H1 (cell line): ENCODE data around the gene PALD1. TPM values are rescaled to one million over a fixed set of nuclear protein-coding genes. Genes with fewer than 3 reads are reported as not detected.

ENCODE experiments used
- CTCF ChIA-PET: fragments of 300-600 bp; sonication (Branson Sonifier 250); formaldehyde crosslinking; loops from one replicate; lab custom pipeline; 2021; ENCODE audit not compliant: partially characterized antibody; lab: Charles Lee
- POLR2A ChIA-PET: fragments of 300-600 bp; sonication (Branson Sonifier 250); formaldehyde crosslinking; loops from one replicate; lab custom pipeline; 2021; ENCODE audit warnings: inconsistent platforms; ENCODE audit not compliant: partially characterized antibody; lab: Charles Lee
- DNase-seq, 2 experiments: peaks; one replicate each; pipeline versions ENCODE4 v3.0.0 to v3.0.0-alpha.2; 2010 to 2022; ENCODE audit warnings: low spot score in 2 of 2, low read depth in 1 of 2, mixed read lengths in 1 of 2
- FAIRE-seq: peaks from 2 replicates; lab custom pipeline; 2011; peaks lifted over from hg19 to GRCh38; lab: Jason Lieb, UNC
- H2AFZ ChIP-seq: 2 replicates; pipeline ENCODE4 v1.8.1; 2012; ENCODE audit warnings: low read length, inconsistent platforms
- H2AK5ac ChIP-seq: 2 replicates; pipeline ENCODE4 v1.6.1; 2013; ENCODE audit warnings: low read depth, low read length
- H2BK120ac ChIP-seq: replicated peaks from 2 replicates; pipeline ENCODE3; 2013; ENCODE audit warnings: low read depth, low read length, inconsistent platforms
- H2BK12ac ChIP-seq: 2 replicates; pipeline ENCODE4 v1.6.1; 2013; ENCODE audit warnings: low read depth, low read length
- H2BK15ac ChIP-seq: 2 replicates; pipeline ENCODE4 v1.6.1; 2013; ENCODE audit warnings: low read length
- H2BK20ac ChIP-seq: 2 replicates; pipeline ENCODE4 v1.6.1; 2013; ENCODE audit warnings: low read length
- H2BK5ac ChIP-seq: 2 replicates; pipeline ENCODE4 v1.6.1; 2013; ENCODE audit warnings: low read depth, low read length
- H3K14ac ChIP-seq: 2 replicates; pipeline ENCODE4 v1.6.1; 2013; ENCODE audit warnings: inconsistent platforms; ENCODE audit not compliant: insufficient read length
- H3K18ac ChIP-seq: 2 replicates; pipeline ENCODE4 v1.6.1; 2013; ENCODE audit warnings: low read length; ENCODE audit errors: extremely low read depth
- H3K23ac ChIP-seq: 2 replicates; pipeline ENCODE4 v1.6.1; 2013; ENCODE audit warnings: inconsistent platforms; ENCODE audit not compliant: insufficient read length
- H3K23me2 ChIP-seq: 2 replicates; pipeline ENCODE4 v1.6.1; 2013; ENCODE audit warnings: low read depth, low read length
- H3K27ac ChIP-seq: 2 replicates; pipeline ENCODE4 v1.6.1; 2011; ENCODE audit warnings: low read depth, low read length, inconsistent platforms
- H3K27me3 ChIP-seq, 4 experiments: replicated peaks in 1 of 4; 1 replicate in 1 of 4; 2 replicates in 3 of 4; pipeline versions ENCODE4 v1.6.1 to v1.8.1; 2011 to 2013; ENCODE audit warnings: low read length in 3 of 4, mild to moderate bottlenecking in 3 of 4, inconsistent platforms in 2 of 4, mixed read lengths in 2 of 4, moderate library complexity in 1 of 4; ENCODE audit not compliant: control insufficient read depth in 3 of 4, insufficient read depth in 3 of 4; ENCODE audit errors: extremely low read depth in 1 of 4
- H3K36me3 ChIP-seq, 4 experiments: 2 replicates each; pipeline versions ENCODE4 v1.6.1 to v1.8.1; 2011 to 2013; ENCODE audit warnings: mild to moderate bottlenecking in 4 of 4, low read length in 3 of 4, moderate library complexity in 2 of 4, control low read depth in 1 of 4, inconsistent platforms in 1 of 4; ENCODE audit not compliant: insufficient read depth in 4 of 4, control insufficient read depth in 2 of 4
- H3K4ac ChIP-seq: replicated peaks from 2 replicates; pipeline ENCODE3; 2013; ENCODE audit warnings: low read length, low read depth, mixed read lengths, inconsistent platforms; ENCODE audit not compliant: insufficient read length
- H3K4me1 ChIP-seq, 4 experiments: replicated peaks in 1 of 4; 1 replicate in 1 of 4; 2 replicates in 3 of 4; pipeline versions ENCODE4 v1.6.1 to v1.8.1; 2011 to 2013; ENCODE audit warnings: low read length in 3 of 4, inconsistent platforms in 2 of 4, mixed read lengths in 1 of 4; ENCODE audit not compliant: insufficient read depth in 4 of 4, control insufficient read depth in 3 of 4
- H3K4me2 ChIP-seq, 2 experiments: 2 replicates each; pipeline versions ENCODE4 v1.6.1 to v1.8.1; 2011 to 2013; ENCODE audit warnings: low read depth in 2 of 2, low read length in 2 of 2, control low read depth in 1 of 2, inconsistent platforms in 1 of 2, mild to moderate bottlenecking in 1 of 2; ENCODE audit not compliant: insufficient read depth in 1 of 2
- H3K4me3 ChIP-seq, 4 experiments: fragments of 200-600, 300-600 bp in 1 of 4; sonication (generic), shearing (Covaris generic), sonication (Bioruptor Twin) in 1 of 4; 2 replicates each; pipeline versions ENCODE4 v1.5.1 to v1.8.1; 2011 to 2016; ENCODE audit warnings: low read length in 4 of 4, low read depth in 3 of 4, control low read depth in 2 of 4, inconsistent platforms in 2 of 4, mild to moderate bottlenecking in 2 of 4, mixed read lengths in 1 of 4, moderate library complexity in 1 of 4; ENCODE audit not compliant: insufficient read depth in 2 of 4; ENCODE audit errors: extremely low read depth in 1 of 4
- H3K56ac ChIP-seq: replicated peaks from 2 replicates; pipeline ENCODE3; 2013; ENCODE audit warnings: low read depth, mild to moderate bottlenecking, mixed read lengths, low read length, inconsistent platforms; ENCODE audit not compliant: insufficient read length
- H3K79me1 ChIP-seq: 2 replicates; pipeline ENCODE4 v1.6.1; 2013; ENCODE audit warnings: low read depth, low read length, control low read depth
- H3K79me2 ChIP-seq, 2 experiments: 2 replicates each; pipeline versions ENCODE4 v1.6.1 to v1.8.1; 2012 to 2013; ENCODE audit warnings: low read length in 2 of 2, mild to moderate bottlenecking in 2 of 2, inconsistent platforms in 1 of 2; ENCODE audit not compliant: insufficient read depth in 2 of 2, control insufficient read depth in 1 of 2
- H3K9ac ChIP-seq, 4 experiments: replicated peaks in 1 of 4; 1 replicate in 1 of 4; 2 replicates in 3 of 4; pipeline versions ENCODE4 v1.6.1 to v1.8.1; 2011 to 2013; ENCODE audit warnings: low read depth in 3 of 4, low read length in 3 of 4, control low read depth in 2 of 4, mild to moderate bottlenecking in 2 of 4, moderate library complexity in 2 of 4, inconsistent platforms in 1 of 4; ENCODE audit errors: extremely low read depth in 1 of 4
- H3K9me3 ChIP-seq, 2 experiments: 2 replicates each; pipeline versions ENCODE4 v1.6.1 to v1.8.1; 2012 to 2013; ENCODE audit warnings: mild to moderate bottlenecking in 2 of 2, moderate library complexity in 2 of 2, control low read depth in 1 of 2, inconsistent platforms in 1 of 2, low read depth in 1 of 2, low read length in 1 of 2, mixed read lengths in 1 of 2; ENCODE audit not compliant: insufficient read depth in 2 of 2
- H4K20me1 ChIP-seq, 2 experiments: replicated peaks in 1 of 2; 2 replicates each; pipeline versions ENCODE3 to v1.8.1; 2011 to 2013; ENCODE audit warnings: inconsistent platforms in 2 of 2, low read length in 2 of 2, mild to moderate bottlenecking in 1 of 2; ENCODE audit not compliant: insufficient read depth in 2 of 2, control insufficient read depth in 1 of 2
- H4K5ac ChIP-seq: 2 replicates; pipeline ENCODE4 v1.6.1; 2013; ENCODE audit warnings: low read length, low read depth, mixed read lengths, inconsistent platforms; ENCODE audit not compliant: insufficient read length
- H4K8ac ChIP-seq: 2 replicates; pipeline ENCODE4 v1.8.0; 2013; ENCODE audit warnings: mild to moderate bottlenecking, moderate library complexity, low read length, inconsistent platforms; ENCODE audit not compliant: insufficient read depth; ENCODE audit errors: extremely low read depth
- H4K91ac ChIP-seq: replicated peaks from 2 replicates; pipeline ENCODE3; 2013; ENCODE audit warnings: low read length, mixed read lengths, inconsistent platforms; ENCODE audit not compliant: insufficient read length
- CBX8 ChIP-seq: fragments of 300-800, 300-1000 bp; sonication (generic); IDR thresholded peaks from 2 replicates; pipeline ENCODE4 v1.7.1; 2016; ENCODE audit warnings: low read depth, low read length, borderline replicate concordance
- WGBS, 2 experiments: shearing (Covaris generic) in 1 of 2; methylation state at CpG; one replicate each; pipeline versions ENCODE4 v1.1.6 to v1.1.7; 2013 to 2015; ENCODE audit warnings: low lambda C conversion rate in 2 of 2, mixed read lengths in 2 of 2, inconsistent platforms in 1 of 2, low coverage in 1 of 2, missing lambda C conversion rate in 1 of 2; ENCODE audit not compliant: insufficient replicate concordance in 2 of 2, insufficient coverage in 1 of 2, insufficient read length in 1 of 2; ENCODE audit errors: extremely low coverage in 1 of 2, missing lambda C conversion rate in 1 of 2; 5-methylcytosine and 5-hydroxymethylcytosine counted together
- polyA plus RNA-seq, 7 experiments: library from polyadenylated mRNA; depleted of rRNA in 3 of 7; stranded (reverse) in 5 of 7; unstranded in 2 of 7; fragments of >200 nt in 5 of 7; fragments of 200-250 nt in 2 of 7; gene quantifications; 1 replicate in 5 of 7; 2 replicates in 1 of 7; 4 replicates in 1 of 7; pipeline versions ENCODE4 v1.2.1 to v1.2.3, GENCODE V29; 2011 to 2013; ENCODE audit warnings: missing spikeins in 2 of 7, mixed read lengths in 2 of 7
- total RNA-seq: library from RNA; stranded (reverse); fragmentation: NEBNext Ultra II Directional; extraction: Animal tissue kit (Norgen Biotek cat#: 25700); gene quantifications from 2 replicates; pipeline ENCODE4 v1.2.1, GENCODE V29; 2021

The PALD1 gene
- total and polyA plus RNA-seq, 2 of the 8 experiments (the other 6 are each of a cell fraction or from before 2014, with no cell fraction given): 13.3 to 32.8 TPM

- no peak for TF ChIP-seq CBX8
- CTCF ChIA-PET: interaction anchor here (1.3 to 43.0 kb wide), 4 partner anchors 11 to 75 kb away, joined by 3 to 908 read pairs (median 7); no protein-coding TSS in a partner anchor
- H3K14ac ChIP-seq: no peak overlapping the region
Measured at GRCh38 chr10:70465278-70465677, 13.3 kb upstream of the PALD1 start.

More at GRCh38 chr10:70465278-70465677, 13.3 kb upstream of the PALD1 start:
- Histone ChIP-seq H3K23ac (no peak overlapping the region), H4K20me1 (no peaks in the 10 kb centered on the region), H3K27ac (no peak overlapping the region), H3K18ac (no peak overlapping the region), H3K4me3 (no peak overlapping the region), H3K9ac (no peak overlapping the region), H2BK120ac (no peak overlapping the region), H3K4ac (no peak overlapping the region), H3K4me1 (no peaks in the 10 kb centered on the region; a peak in 1 of 7 replicates), H2BK5ac (no peak overlapping the region), H3K9me3 (no peaks in the 10 kb centered on the region), H3K56ac (no peak overlapping the region), H2BK15ac (no peak overlapping the region), H4K8ac (no peak overlapping the region), H2AFZ (no peak overlapping the region), H3K79me1 (no peaks in the 10 kb centered on the region), H3K23me2 (no peaks in the 10 kb centered on the region), H3K4me2 (no peak overlapping the region), H4K5ac (no peak overlapping the region), H3K36me3 (no peaks in the 10 kb centered on the region), H2AK5ac (peak overlapping the region; percentile 26; the same call in 1 of the 2 replicates), H2BK12ac (no peak overlapping the region), H2BK20ac (no peak overlapping the region), H4K91ac (no peak overlapping the region), H3K79me2 (no peaks in the 10 kb centered on the region), H3K27me3 (peaks cover 0 to 5% (median 3%) of the 10 kb centered on the region in 4 experiments; a peak in 4 of 7 replicates)
- no peak for DNase-seq
- WGBS, 2 experiments: 99% methylated on average over 4 of the region's 4 CpGs; no CpG with 5 or more reads in 1 of the 2 experiments
- no peak for FAIRE-seq
- POLR2A ChIA-PET: no interaction called here
